ENCODE results near the gene IGSF3. TPM values are rescaled to one million over a fixed set of nuclear protein-coding genes. Genes with fewer than 3 reads are reported as not detected.
A peak's percentile ranks its signal among the peaks of the same experiment; 100 is the strongest.

The IGSF3 gene
- total RNA-seq, 2 experiments from 2014 or later, result 3.8 to 4.1 TPM

DNA sequence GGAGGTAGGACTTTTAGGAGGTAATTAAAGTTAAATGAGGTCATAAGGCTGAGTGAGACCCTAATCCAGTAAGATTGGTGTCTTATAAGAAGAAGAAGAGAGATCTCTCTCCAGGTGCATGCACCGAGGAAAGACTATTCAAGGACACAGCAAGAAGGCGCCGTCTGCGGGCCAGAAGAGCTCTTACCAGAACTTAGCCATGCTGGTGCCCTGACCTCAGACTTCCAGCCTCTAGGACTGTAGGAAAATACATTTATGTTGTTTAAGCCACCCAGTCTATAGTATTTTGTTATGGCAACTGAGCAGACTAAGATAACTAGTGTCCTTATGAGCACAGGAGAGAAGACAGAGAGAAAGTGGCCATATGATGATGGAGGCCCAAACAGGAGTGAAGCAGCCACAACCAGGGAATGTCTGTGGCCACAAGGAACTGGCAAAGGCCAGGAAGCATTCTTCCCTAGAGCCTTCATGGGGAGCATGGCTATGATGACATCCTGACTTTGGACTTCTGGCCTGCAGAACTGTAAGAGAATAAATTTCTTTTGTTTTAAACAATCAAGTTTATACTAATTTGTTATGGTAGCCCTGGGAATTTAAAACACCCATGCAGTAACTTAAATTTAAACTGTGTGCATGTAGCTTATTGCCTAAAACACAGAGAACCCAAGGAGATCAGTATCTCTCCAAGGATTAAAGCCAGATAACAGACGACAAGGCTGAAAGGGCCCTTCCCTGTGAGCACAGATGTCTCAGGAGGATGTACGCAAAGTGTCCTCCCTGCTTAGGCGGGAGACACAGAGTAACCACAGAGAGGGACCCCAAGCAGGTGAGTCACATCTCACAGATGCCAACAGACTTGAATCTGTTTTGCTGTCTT lies 86.8 kb downstream of the IGSF3 start:
- Mint-ChIP-seq H3K4me1 (no peaks in the 10 kb centered on the region), H3K36me3 (ENCODE audit: low read depth) (peaks cover 7% of the 10 kb centered on the region), H3K4me3 (no peak overlapping the region), H3K27ac (no peak overlapping the region), H3K9me3 (ENCODE audit: low read depth) (no peaks in the 10 kb centered on the region), H3K27me3 (no peaks in the 10 kb centered on the region)
- intact Hi-C loops (cut with DNase I, micrococcal nuclease), result no loop called here
- POLR2A ChIA-PET, result no interaction called here
- ATAC-seq (no peak), DNase-seq (no peak)
- CTCF ChIA-PET, result no interaction called here

DNA sequence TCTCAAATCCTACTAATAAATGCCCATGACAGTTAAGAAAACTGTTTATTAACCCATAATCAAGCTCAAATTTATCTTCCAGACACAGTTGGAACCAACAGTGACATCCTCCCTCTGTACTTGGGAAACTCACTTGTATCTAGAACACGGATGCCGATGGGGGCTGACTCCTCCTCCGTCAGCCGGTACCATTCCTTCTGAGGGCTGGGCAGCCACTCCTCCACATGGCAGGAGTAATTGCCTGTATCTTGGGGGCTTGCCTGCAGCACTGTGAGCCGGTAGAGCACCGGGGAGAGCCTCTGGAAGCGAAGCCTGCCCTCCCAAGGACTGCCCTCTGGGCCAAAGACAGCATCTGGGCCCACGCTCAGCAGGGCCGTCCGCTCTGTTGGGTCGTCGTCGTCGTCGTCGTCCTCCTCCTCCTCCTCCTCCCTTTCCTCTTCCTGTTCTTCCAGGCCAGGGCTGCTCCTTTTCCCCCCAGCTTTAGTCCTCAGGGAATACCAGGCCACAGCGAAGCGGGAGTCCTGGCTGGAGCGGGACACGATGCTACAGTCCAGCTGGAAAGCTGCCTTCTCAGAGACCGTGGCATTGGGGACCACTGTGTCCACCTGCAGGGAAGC lies 88.2 kb downstream of the IGSF3 start:
- peaks cover 7% of the 10 kb centered on the region for H3K36me3 Mint-ChIP-seq (ENCODE audit: low read depth)
- no peak for DNase-seq
- CTCF ChIA-PET, result interaction anchor here (0.6 kb wide), 1 partner anchor 185 kb away, joined by 3 read pairs; no protein-coding TSS in a partner anchor
- ATAC-seq, result no peak
- intact Hi-C loops (cut with DNase I, micrococcal nuclease), result no loop called here
- H3K4me1 Mint-ChIP-seq, result peaks cover 8% of the 10 kb centered on the region
- no peaks in the 10 kb centered on the region for H3K9me3 Mint-ChIP-seq (ENCODE audit: low read depth)
- H3K27me3 Mint-ChIP-seq, result no peaks in the 10 kb centered on the region
- no peak overlapping the region for H3K4me3 Mint-ChIP-seq
- H3K27ac Mint-ChIP-seq, result no peak overlapping the region
- POLR2A ChIA-PET, result no interaction called here

DNA sequence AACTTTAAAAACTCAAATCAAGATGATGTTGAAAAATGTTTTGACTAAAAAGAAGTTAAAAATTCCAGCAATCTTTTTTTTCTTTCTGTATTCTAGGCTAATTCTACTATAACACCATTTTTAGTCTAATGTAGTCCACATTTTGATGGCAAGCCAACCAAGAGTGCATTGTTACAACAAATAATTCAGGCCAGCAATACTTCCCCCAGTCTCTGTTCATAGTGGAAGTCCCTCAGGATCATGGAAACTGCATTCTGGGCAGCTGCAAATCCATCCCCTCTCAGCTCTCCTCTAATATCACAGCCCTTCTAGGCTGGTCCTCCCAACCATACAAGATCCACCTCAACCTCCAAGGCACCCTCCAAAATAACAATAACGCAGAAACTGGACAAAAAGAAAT lies 89.0 kb downstream of the IGSF3 start:
- peaks cover 16% of the 10 kb centered on the region for H3K4me1 Mint-ChIP-seq
- no peaks in the 10 kb centered on the region for H3K27me3 Mint-ChIP-seq
- intact Hi-C loops (cut with DNase I, micrococcal nuclease), result no loop called here
- no peaks in the 10 kb centered on the region for H3K9me3 Mint-ChIP-seq (ENCODE audit: low read depth)
- H3K4me3 Mint-ChIP-seq, result no peak overlapping the region
- ChIA-PET POLR2A (no interaction called here), CTCF (interaction anchor here (1.3 to 1.5 kb wide), 2 partner anchors 18 to 94 kb away, joined by 4 to 7 read pairs; no protein-coding TSS in a partner anchor)
- DNase-seq (no peak), ATAC-seq (no peak)
- H3K27ac Mint-ChIP-seq, result no peak overlapping the region
- peaks cover 6% of the 10 kb centered on the region for H3K36me3 Mint-ChIP-seq (ENCODE audit: low read depth)

DNA sequence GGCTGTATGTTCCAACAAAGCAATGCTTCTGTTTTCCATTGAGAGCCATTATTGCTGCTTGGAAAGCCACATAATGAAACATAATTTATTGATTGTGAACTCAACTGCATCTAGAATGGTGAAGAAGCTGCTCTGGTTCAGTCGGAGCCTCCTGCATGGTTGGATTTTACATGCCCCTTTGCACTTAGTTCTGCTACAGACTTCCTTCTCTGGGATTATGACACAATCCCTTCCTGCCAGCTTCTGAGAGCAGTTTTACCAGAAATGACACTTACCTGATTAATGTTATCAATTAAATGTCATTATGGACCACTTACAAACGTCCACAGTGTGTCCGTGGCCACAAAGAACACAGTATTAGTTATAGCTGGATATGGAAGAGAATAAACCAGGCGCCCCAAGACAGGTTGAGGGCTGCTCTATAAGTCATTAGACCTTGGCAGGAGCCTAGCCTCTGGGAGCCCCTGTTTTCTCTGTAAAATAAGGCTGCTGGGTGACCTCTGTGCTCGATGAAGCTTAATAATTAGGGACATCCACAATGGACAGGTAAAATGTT lies 89.7 kb downstream of the IGSF3 start:
- Mint-ChIP-seq H3K4me1 (peaks cover 19% of the 10 kb centered on the region), H3K27ac (no peak overlapping the region), H3K9me3 (ENCODE audit: low read depth) (no peaks in the 10 kb centered on the region), H3K4me3 (no peak overlapping the region), H3K36me3 (ENCODE audit: low read depth) (peaks cover 6% of the 10 kb centered on the region), H3K27me3 (no peaks in the 10 kb centered on the region)
- intact Hi-C loops (cut with DNase I, micrococcal nuclease), result no loop called here
- CTCF ChIA-PET, result interaction anchor here (1.3 to 1.5 kb wide), 2 partner anchors 19 to 95 kb away, joined by 4 to 7 read pairs; no protein-coding TSS in a partner anchor
- DNase-seq (no peak), ATAC-seq (no peak)
- POLR2A ChIA-PET, result no interaction called here

DNA sequence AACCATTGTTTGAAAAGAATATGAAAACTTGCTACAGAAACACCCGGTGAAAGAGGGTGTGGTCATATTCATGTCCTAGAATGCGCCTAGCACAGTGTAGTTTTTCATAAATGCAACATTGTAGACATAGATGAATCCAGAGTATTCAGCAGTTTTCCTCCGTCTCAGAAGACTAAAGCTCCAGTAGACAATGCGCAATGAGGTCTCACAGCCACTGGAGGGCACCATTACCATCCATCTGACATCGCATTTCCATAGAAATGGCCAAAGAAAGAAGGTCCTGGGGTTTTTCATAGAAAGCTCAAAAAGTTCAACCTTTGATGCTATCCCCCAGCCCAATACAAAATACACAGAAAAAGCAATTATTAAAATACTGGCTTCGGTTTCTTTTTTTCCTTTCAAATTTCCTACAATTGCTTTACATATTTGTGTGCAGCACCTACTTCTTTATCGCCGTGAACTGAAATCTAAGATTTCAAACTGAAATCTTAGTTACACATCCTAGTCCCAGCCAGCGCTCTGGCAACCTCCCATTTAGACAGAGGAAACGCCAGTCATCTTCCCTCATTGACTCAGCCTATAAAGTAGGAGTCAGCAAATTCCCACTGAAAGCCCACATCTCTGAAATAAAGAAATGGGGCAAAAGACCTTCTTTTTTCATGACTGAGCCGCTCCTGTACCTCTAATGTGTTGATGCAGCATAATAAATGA lies 92.8 kb downstream of the IGSF3 start:
- CTCF ChIA-PET, result interaction anchor here (0.6 to 3.4 kb wide), 35 partner anchors 9 to 1122 kb away, joined by 3 to 31 read pairs (median 4); partner anchors contain the start of genes IGSF3 and TTF2
- Mint-ChIP-seq H3K36me3 (ENCODE audit: low read depth) (peaks cover 10% of the 10 kb centered on the region), H3K9me3 (ENCODE audit: low read depth) (no peaks in the 10 kb centered on the region), H3K4me3 (no peak overlapping the region), H3K27me3 (peaks cover 8% of the 10 kb centered on the region), H3K4me1 (peaks cover 36% of the 10 kb centered on the region), H3K27ac (no peak overlapping the region)
- intact Hi-C loops (cut with DNase I, micrococcal nuclease), result loop anchor here (1.0 to 5.0 kb wide), 11 partner anchors 22 to 793 kb away; partner anchors contain the start of gene MAN1A2 (in 1 of the 2)
- ATAC-seq (no peak), DNase-seq (peak; percentile 76)
- POLR2A ChIA-PET, result no interaction called here

DNA sequence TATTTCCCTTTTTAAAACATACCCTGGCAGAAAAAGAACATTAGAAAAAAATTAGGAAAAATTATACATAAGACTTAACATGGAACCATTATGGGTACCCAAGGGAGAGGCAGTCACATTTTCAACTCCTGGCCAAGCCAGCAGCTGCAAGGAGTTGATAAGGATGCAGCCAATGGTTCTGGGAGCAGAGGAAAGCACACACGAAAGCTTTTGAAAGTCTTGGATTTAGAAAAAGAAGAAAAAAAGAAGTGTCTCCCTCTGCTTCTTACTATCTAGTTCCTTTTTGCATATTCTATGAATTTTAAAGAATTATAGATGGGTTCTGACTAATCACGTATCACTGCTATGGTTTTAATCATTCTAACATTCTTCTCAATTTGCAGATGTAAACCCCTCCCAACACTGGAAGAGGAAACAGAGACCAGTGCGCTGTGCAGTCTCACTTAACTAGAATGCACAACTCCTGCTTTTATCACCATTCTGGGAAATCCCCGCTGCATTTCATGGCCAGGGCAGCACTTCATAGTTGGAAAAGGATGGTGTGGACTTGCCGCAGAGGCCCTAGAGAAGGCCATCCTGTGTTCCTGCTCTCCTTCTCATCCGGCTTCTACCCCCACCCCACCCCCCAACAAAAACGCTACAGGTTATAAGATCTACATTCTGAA lies 94.0 kb downstream of the IGSF3 start:
- H3K27me3 Mint-ChIP-seq, result peaks cover 8% of the 10 kb centered on the region
- H3K36me3 Mint-ChIP-seq (ENCODE audit: low read depth), result peaks cover 11% of the 10 kb centered on the region
- no peak for DNase-seq
- H3K27ac Mint-ChIP-seq, result no peak overlapping the region
- POLR2A ChIA-PET, result no interaction called here
- no peaks in the 10 kb centered on the region for H3K9me3 Mint-ChIP-seq (ENCODE audit: low read depth)
- CTCF ChIA-PET, result interaction anchor here (0.6 to 3.4 kb wide), 18 partner anchors 21 to 555 kb away, joined by 3 to 31 read pairs (median 4); partner anchors contain the start of genes IGSF3 and TTF2
- no peak overlapping the region for H3K4me3 Mint-ChIP-seq
- no peak for ATAC-seq
- peaks cover 48% of the 10 kb centered on the region for H3K4me1 Mint-ChIP-seq
- intact Hi-C loops (cut with DNase I, micrococcal nuclease), result loop anchor here (1.0 to 5.0 kb wide), 11 partner anchors 23 to 794 kb away; partner anchors contain the start of gene MAN1A2 (in 1 of the 2)

DNA sequence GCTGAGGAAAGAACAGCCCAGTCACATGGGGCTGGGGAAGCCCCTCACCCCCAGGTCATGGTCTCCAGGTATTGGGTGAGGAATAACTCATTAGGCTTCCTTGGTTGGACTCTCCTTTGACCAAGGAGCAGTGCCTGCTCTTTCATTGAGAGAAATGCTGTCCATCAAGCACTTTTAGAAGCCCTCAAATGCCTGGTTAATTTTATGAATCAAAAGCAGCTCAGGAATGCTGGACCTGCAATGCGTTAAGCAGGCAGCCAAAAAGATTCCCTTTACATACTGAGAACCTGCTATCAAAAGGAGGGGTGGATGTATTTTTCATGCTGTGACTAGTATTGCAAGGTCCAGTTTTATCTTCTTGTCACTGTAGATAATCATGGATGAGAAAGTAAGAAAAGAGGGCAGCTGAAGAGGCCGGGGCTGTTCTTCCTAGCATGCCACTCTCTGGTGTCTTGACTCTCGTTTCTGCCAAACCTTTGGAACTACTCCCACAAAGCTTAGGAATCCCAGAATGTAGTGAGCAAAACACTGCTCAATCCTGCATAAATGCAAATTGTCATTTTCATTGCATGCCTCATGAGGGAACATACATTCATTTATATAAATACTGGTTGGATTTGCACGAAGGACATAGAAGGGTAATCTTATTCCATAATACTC lies 94.6 kb downstream of the IGSF3 start:
- Mint-ChIP-seq H3K9me3 (ENCODE audit: low read depth) (no peaks in the 10 kb centered on the region), H3K4me3 (no peak overlapping the region), H3K27ac (no peak overlapping the region), H3K27me3 (peaks cover 8% of the 10 kb centered on the region), H3K36me3 (ENCODE audit: low read depth) (peaks cover 12% of the 10 kb centered on the region), H3K4me1 (peaks cover 55% of the 10 kb centered on the region)
- DNase-seq (no peak), ATAC-seq (no peak)
- ChIA-PET POLR2A (interaction anchor here (0.6 to 0.7 kb wide), 3 partner anchors 16 to 538 kb away, joined by 3 read pairs; no protein-coding TSS in a partner anchor), CTCF (interaction anchor here (0.6 to 3.4 kb wide), 9 partner anchors 21 to 725 kb away, joined by 3 to 31 read pairs (median 4); partner anchors contain the start of gene TTF2)
- intact Hi-C loops (cut with DNase I, micrococcal nuclease), result loop anchor here (1.0 to 5.0 kb wide), 7 partner anchors 151 to 794 kb away; partner anchors contain the start of gene MAN1A2 (in 1 of the 2)

DNA sequence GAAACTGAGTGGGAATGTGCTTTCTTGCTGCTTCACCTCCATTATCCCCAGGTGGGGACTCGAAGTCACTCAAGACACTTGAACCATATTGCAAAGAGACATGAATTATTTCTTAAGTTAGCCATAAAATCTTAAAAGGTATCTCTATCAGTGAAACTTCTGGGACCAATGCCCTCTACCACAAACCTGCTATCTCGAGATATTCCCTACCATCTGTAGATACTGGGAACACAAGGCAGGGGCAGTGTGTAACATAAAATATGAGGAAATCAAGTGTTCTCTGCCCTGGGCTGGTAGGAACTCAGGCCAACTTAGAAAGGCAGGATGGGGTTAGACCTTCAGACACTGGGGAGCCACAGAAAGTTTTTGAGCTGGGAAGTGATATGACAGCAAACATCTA lies 95.4 kb downstream of the IGSF3 start:
- Mint-ChIP-seq H3K4me1 (peaks cover 58% of the 10 kb centered on the region), H3K27ac (no peak overlapping the region), H3K27me3 (peaks cover 8% of the 10 kb centered on the region), H3K9me3 (ENCODE audit: low read depth) (no peaks in the 10 kb centered on the region), H3K4me3 (peak overlapping the region; percentile 91), H3K36me3 (ENCODE audit: low read depth) (peaks cover 11% of the 10 kb centered on the region)
- CTCF ChIA-PET, result interaction anchor here (0.6 to 3.4 kb wide), 5 partner anchors 24 to 726 kb away, joined by 3 to 31 read pairs (median 4); partner anchors contain the start of gene TTF2
- intact Hi-C loops (cut with DNase I, micrococcal nuclease), result loop anchor here (1.0 to 5.0 kb wide), 7 partner anchors 152 to 795 kb away; partner anchors contain the start of gene MAN1A2 (in 1 of the 2)
- ATAC-seq, result no peak
- DNase-seq, result no peak
- POLR2A ChIA-PET, result interaction anchor here (0.6 kb wide), 1 partner anchor 539 kb away, joined by 3 read pairs; no protein-coding TSS in a partner anchor

DNA sequence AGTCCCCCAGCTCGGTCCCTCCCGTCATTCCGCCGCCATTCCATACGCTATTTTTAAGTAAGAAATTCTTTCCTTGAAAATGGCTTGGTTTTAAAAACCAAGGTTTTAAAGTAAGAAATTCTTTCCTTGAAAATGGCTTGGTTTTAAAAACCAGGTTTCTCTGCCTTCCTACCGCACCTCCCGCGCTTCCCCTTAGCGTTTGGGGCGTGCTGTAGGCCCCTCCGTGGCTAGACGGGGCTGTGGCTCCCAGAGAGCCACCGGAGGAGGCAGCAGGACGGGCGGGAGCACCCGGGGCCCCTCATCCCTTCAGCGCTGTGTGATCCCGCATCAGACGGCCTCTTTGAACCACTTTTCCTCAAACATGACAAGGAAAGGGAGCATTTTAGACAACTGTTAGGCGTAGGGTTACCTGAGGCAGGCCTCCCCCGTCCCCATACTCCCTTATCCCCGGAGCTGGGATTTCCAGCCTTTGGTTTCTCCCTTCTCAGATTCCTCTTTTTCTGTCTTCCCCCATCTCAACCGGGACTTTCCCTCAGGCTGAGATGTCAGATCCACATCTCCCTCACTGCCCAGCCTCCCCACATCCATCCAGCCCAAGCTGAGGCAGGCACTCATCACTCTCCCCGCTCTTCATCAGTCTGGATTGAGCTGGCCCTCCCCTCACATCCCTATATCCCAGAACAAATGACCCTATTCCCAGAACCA lies 96.2 kb downstream of the IGSF3 start:
- peaks cover 8% of the 10 kb centered on the region for H3K36me3 Mint-ChIP-seq (ENCODE audit: low read depth)
- peaks cover 59% of the 10 kb centered on the region for H3K4me1 Mint-ChIP-seq
- H3K4me3 Mint-ChIP-seq, result peak overlapping the region; percentile 91
- ATAC-seq (no peak), DNase-seq (no peak)
- CTCF ChIA-PET, result interaction anchor here (0.6 to 1.4 kb wide), 3 partner anchors 96 to 571 kb away, joined by 3 to 4 read pairs (median 4); partner anchors contain the start of gene IGSF3
- no peaks in the 10 kb centered on the region for H3K9me3 Mint-ChIP-seq (ENCODE audit: low read depth)
- peaks cover 8% of the 10 kb centered on the region for H3K27me3 Mint-ChIP-seq
- POLR2A ChIA-PET, result no interaction called here
- peak overlapping the region; percentile 77 for H3K27ac Mint-ChIP-seq
- intact Hi-C loops (cut with DNase I, micrococcal nuclease), result loop anchor here (1.0 to 5.0 kb wide), 10 partner anchors 56 to 796 kb away; partner anchors contain the start of gene MAN1A2 (in 1 of the 2)
